CD1c-positive myeloid dendritic cell (primary cell): ENCODE results near the gene OGFR.

Experiments used
- DNase-seq: peaks from one replicate; pipeline ENCODE4 v3.0.0-alpha.2; 2016; ENCODE audit errors: extremely low spot score

OGFR gene

GRCh38 chr20:62814709-62815065, 10.1 kb downstream of the OGFR start:
- no peak for DNase-seq

- DNase-seq, result no peak
Observed at GRCh38 chr20:62815066-62815991, 10.7 kb downstream of the OGFR start.

- DNase-seq, result no peak
Observed at GRCh38 chr20:62816031-62816883, 11.6 kb downstream of the OGFR start.

DNA sequence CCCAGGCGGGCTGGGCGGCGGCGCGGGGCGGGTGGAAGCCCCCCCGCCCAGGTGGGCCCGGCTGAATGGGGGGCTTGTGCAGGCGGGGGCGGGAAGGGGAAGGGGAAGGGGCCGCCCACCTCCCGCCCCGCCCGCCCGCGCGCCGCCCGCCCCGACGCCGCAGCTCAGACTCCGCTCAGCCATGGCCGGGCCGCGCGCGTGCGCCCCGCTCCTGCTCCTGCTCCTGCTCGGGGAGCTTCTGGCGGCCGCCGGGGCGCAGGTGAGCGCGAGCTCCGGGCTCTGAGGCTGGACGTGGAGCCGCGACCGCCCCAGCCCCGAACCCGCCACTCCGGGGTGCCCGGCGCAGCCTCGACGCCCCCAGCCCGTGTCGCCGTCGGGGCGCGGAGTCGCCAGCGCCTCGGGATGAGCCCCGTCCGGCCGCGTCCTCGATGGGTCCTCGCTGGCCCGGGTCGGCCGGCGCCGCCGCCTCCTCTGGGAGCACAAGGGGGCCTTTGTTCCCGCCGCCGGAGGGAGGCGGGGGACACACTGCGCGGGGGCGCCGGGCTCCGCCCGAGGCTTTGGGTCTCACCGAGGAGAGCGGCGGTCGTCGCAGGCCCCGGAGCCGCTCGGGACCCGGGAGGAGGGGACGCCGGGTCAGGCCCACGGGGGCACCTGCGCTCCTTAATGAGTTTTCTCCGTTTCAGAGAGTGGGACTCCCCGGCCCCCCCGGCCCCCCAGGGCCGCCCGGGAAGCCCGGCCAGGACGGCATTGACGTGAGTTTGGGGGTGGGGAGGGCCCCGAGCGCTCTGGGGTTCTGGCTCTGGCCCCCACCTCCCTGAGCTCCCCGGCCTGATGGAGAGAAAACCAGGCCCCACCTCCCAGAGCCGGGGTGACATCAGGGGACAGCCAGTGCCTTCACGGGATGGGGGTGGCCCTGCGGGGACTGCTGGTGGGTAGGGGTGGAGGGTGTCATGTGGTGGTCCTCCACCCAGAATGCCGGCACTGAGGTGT, 12.5 kb downstream of the OGFR start, which contains the start of gene COL9A3:
Gene COL9A3, plus strand, starts transcription at position 167 of the 990 bp plus-strand sequence. Its CDS starts 15 bp downstream, at position 182.
- DNase-seq, result no peak

DNA sequence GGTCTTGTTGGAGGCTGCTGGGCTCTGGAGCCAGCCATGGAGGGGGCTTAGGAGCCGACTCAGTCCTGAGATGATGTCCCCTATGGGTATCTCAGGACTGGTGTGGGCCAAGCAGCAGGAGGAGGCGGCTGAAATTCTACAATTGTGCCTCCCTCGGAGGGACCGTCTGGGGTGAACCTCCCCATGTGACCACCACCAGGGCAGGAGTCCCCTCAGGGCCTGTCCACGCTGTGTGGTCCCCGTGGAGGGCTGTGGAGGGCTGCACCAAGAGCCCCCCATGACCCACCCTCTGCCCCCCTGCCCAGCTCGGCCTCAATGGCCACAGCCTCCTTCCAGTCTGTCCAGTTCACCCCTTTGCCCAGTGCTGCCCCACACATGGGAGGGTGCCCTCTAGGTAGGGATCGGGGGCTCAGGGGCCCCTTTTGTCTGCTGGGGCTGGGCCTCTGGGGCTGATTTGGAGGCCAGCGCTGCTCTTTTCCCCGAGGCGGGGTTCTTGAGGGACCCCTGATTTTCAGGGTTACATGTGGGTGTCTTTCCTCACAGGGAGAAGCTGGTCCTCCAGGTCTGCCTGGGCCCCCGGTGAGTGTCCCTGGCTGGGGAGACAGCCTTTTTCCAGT, 13.4 kb downstream of the OGFR start:
- no peak for DNase-seq

- DNase-seq, result no peak
Observed at GRCh38 chr20:62818592-62819493, 14.2 kb downstream of the OGFR start.

GRCh38 chr20:62819494-62820174, 15.0 kb downstream of the OGFR start:
- DNase-seq, result no peak

GRCh38 chr20:62820208-62820961, 15.8 kb downstream of the OGFR start:
- no peak for DNase-seq

GRCh38 chr20:62820962-62821725, 16.5 kb downstream of the OGFR start:
- no peak for DNase-seq

DNA sequence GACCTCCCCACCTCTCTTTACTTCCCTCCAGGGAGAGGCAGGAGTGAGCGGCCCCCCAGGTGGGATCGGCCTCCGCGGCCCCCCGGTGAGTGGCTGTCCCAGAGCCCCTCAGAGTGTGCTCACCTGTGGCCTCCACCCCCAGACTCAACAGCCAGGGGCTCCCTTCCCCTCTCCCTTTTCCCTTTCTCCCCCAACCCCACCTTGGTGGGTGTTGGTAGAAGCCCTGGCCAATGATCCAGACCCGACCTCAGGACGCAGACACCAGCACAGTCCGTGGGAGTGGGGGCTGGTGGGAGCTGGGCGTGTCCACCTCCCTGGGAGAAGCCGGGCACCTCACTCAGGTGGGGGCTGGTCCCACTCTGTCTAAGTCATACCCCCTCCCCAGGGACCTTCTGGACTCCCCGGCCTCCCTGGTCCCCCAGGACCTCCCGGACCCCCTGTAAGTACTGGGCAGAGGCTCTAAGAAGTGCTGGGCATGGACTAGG, 17.1 kb downstream of the OGFR start:
- no peak for DNase-seq

GRCh38 chr20:62822239-62822787, 17.7 kb downstream of the OGFR start:
- DNase-seq, result no peak

DNA sequence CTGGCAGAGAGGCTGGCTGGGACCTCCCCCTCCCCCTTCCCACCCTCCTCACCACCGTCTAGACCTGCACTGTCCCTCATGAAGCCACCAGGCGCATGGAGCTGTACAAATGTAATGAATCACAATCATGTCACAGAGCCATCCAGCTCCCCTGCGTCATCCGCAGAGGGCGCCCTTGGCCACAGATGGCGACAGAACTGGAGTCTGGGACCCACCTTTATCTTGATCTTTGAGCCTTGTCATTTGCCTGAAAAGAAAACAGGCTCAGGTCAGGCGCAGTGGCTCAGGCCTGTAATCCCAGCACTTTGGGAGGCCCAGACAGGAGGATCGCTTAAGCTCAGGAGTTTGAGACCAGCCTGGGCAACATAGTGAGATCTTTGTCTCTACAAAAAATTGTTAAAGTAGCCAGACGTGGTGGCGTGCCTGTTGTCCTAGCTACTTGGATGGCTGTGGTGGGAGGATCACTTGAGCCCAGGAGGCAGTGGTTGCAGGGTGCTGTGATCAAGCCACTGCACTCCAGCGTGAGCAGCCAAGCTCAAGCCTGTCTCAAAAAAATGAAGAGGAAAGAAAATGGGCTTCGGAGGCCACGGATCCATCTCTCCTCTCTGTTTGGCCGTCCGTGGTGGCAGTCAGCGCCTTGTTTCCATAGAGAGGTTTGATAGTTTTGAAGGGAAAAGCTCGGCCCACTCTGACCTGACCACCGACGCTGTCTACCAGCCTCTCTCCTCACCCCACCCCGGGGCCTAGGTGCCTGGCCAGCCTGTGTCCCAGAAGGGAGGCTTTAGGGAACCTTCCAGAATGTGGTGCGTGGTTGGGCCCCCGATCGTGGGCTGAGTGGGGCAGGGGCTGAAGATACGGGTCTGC, 18.4 kb downstream of the OGFR start:
- DNase-seq, result peak; percentile 55

DNA sequence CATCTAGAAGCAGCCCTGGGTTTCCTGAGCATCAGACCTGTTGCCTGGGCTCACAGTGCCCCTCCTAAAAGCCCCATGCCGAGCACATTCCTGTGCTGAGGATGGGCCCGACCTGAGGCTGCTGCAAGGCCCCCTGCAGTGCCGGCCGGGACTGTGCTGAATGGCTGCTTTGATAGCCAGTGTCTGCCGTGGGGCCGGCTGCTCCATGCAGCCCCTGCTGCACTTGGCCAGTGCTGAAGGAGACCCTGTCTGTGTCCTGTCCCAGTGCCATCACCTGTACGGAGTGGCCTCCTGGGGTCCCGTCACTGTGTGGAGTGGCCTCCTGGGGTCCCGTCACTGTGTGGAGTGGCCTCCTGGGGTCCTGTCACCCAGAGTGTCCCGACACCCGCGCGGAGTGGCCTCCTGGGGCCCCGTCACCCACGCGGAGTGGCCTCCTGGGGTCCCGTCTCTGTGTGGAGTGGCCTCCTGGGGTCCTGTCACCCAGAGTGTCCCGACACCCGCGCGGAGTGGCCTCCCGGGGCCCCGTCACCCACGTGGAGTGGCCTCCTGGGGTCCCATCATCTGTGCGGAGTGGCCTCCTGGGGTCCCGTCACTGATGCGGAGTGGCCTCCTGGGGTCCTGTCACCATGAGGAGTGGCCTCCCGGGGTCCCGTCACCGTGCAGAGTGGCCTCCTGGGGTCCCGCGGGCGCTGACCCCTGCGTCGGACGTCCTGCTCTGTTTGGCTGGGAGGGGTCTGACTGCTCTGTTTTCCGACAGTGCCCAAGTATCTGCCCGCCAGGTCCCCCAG, 19.2 kb downstream of the OGFR start:
- DNase-seq, result no peak

DNA sequence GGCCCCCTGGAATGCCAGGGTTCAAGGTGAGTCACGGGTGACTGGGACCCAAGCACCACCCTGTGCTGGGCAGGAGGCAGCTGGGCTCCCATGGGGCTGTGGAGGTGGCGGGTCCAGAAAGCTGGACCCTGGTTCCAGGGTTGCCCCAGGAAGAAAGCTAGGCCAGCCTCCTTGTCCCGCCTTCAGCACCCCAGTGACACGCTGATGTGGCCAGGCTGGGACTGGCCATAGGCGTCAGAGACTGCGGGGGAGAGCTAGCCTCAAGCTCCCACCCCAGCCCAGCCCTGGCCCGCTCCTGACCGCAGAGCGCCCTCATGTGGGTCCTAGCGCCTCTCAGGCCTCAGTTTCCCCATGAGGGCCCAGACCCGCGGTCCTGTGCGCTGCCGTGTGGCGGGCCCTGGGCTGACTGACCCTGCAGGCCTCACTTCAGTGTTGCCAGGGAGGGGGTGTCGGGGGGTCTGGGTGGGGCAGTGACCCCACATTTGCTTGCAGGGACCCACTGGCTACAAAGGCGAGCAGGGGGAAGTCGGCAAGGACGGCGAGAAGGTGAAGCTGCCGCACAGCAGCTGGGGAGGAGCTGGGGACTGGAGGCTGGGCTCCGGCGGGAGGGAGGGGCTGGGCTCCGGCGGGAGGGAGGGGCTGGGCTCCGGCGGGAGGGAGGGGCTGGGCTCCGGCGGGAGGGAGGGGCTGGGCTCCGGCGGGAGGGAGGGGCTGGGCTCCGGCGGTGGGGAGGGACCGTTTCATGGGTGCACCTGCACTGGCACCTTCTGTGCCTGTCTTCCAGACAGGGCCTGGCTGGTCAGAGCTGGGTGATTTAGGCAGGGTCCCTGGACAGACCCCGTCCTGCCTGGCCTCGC, 20.1 kb downstream of the OGFR start:
- DNase-seq, result no peak
